GM10266 (cell line): Measurements from ENCODE around the gene CHRNB1.

Experiments
- DNase-seq: peaks from one replicate; pipeline ENCODE4 v3.0.0; 2012; ENCODE audit errors: extremely low spot score
- CTCF ChIP-seq: IDR thresholded peaks from 2 replicates; pipeline ENCODE4 v1.5.1; 2012; ENCODE audit warnings: mild to moderate bottlenecking, low read depth; ENCODE audit not compliant: control insufficient read depth, insufficient read depth; ENCODE audit errors: missing control alignments

The CHRNB1 gene

GRCh38 chr17:7438656-7439460 lies 6.0 kb upstream of the CHRNB1 start:
- DNase-seq, result no peak
- TF ChIP-seq CTCF, result no peak

DNA sequence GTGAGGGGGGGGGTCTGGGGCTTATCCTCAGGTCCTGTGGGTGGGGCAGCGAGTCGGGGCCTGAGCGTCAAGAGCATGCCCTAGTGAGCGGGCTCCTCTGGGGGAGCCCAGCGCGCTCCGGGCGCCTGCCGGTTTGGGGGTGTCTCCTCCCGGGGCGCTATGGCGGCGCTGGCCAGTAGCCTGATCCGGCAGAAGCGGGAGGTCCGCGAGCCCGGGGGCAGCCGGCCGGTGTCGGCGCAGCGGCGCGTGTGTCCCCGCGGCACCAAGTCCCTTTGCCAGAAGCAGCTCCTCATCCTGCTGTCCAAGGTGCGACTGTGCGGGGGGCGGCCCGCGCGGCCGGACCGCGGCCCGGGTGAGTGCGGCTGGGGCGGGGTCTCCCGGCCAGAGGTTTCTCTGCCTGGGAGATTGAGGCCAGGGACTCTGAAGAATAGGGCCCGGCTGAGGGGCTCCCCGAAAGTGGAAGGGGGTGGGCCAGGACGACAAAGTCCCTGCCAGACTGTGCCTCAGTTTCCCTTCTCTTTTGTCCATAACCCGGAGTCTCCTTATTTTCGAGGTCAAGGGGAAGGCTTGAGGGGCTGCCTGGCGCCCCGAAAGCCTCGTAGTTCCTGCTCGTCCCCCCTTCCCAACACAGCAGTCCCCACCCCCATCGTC lies 5.3 kb upstream of the CHRNB1 start, which contains the start of gene FGF11:
FGF11 (plus strand) TSS at position 51 of the 651 bp plus-strand sequence; CDS start at position 160, 109 bp downstream.
- DNase-seq, result no peak
- no peak for TF ChIP-seq CTCF

- peak; percentile 85 for DNase-seq
- no peak for TF ChIP-seq CTCF
These were observed 4.6 kb upstream of the CHRNB1 start for GRCh38 chr17:7440113-7440833.

- no peak for TF ChIP-seq CTCF
- DNase-seq, result peak; percentile 80
These were observed 4.0 kb upstream of the CHRNB1 start for GRCh38 chr17:7440834-7441195.

GRCh38 chr17:7441266-7441665 lies 3.6 kb upstream of the CHRNB1 start:
- no peak for DNase-seq
- no peak for TF ChIP-seq CTCF

GRCh38 chr17:7442142-7442541 lies 2.7 kb upstream of the CHRNB1 start:
- no peak for TF ChIP-seq CTCF
- DNase-seq, result no peak
